Retina (tissue), 1 donor: ENCODE results near the gene SERPINI1.
"Not testable (repeated sequence)": the region's sequence is repeated elsewhere in the genome, so short reads cannot be mapped to it uniquely, and the experiment has no call there.

Source experiments
- DNase-seq: peaks from one replicate; pipeline ENCODE4 v3.0.0-alpha.2; 2016

The SERPINI1 gene

GRCh38 chr3:167798443-167798842 lies 62.9 kb downstream of the SERPINI1 start:
- no peak for DNase-seq

- DNase-seq: no peak
Measured at GRCh38 chr3:167808910-167809309, 73.4 kb downstream of the SERPINI1 start.

GRCh38 chr3:167810236-167810635 lies 74.7 kb downstream of the SERPINI1 start:
- DNase-seq: no peak

GRCh38 chr3:167811031-167811430 lies 75.5 kb downstream of the SERPINI1 start:
- no peak for DNase-seq

GRCh38 chr3:167813169-167814123 lies 77.9 kb downstream of the SERPINI1 start:
- no peak for DNase-seq

- DNase-seq: no peak
Measured at GRCh38 chr3:167814441-167814951, 79.0 kb downstream of the SERPINI1 start.

- no peak for DNase-seq
Measured at GRCh38 chr3:167816953-167817352, 81.4 kb downstream of the SERPINI1 start.

- no peak for DNase-seq
Measured at GRCh38 chr3:167820102-167820865, 84.8 kb downstream of the SERPINI1 start.

GRCh38 chr3:167821248-167821805 lies 85.8 kb downstream of the SERPINI1 start:
- no peak for DNase-seq

- DNase-seq: no peak
Measured at GRCh38 chr3:167823738-167824137, 88.2 kb downstream of the SERPINI1 start.

- not testable (repeated sequence) for DNase-seq
Measured at GRCh38 chr3:167827588-167827987, 92.1 kb downstream of the SERPINI1 start.

- no peak for DNase-seq
Measured at GRCh38 chr3:167829071-167829470, 93.5 kb downstream of the SERPINI1 start.

GRCh38 chr3:167830007-167830406 lies 94.5 kb downstream of the SERPINI1 start:
- no peak for DNase-seq

GRCh38 chr3:167835359-167835758 lies 99.8 kb downstream of the SERPINI1 start:
- DNase-seq: no peak

- no peak for DNase-seq
Measured at GRCh38 chr3:167835953-167836352, 100.4 kb downstream of the SERPINI1 start.

GRCh38 chr3:167837466-167837865 lies 101.9 kb downstream of the SERPINI1 start:
- no peak for DNase-seq

GRCh38 chr3:167839460-167840134 lies 104.1 kb downstream of the SERPINI1 start:
- no peak for DNase-seq

GRCh38 chr3:167840247-167840646 lies 104.7 kb downstream of the SERPINI1 start:
- DNase-seq: no peak

GRCh38 chr3:167843481-167843880 lies 108.0 kb downstream of the SERPINI1 start:
- DNase-seq: no peak

GRCh38 chr3:167843886-167844285 lies 108.4 kb downstream of the SERPINI1 start:
- no peak for DNase-seq

GRCh38 chr3:167844528-167844927 lies 109.0 kb downstream of the SERPINI1 start:
- no peak for DNase-seq

- DNase-seq: no peak
Measured at GRCh38 chr3:167851171-167851570, 115.7 kb downstream of the SERPINI1 start.

GRCh38 chr3:167851749-167852148 lies 116.2 kb downstream of the SERPINI1 start:
- no peak for DNase-seq
